B cell (primary cell): ENCODE results near the gene RAB11FIP3. TPM values are rescaled to one million over a fixed set of nuclear protein-coding genes. Genes with fewer than 3 reads are reported as not detected.

Experiments used
- ATAC-seq: fragments of 200-7000 bp; cut with Tn5 transposase; one replicate; pipeline ENCODE4 v1.10.0; 2021; ENCODE audit warnings: low read depth, mild to moderate bottlenecking, moderate number of reproducible peaks, moderate library complexity
- CTCF ChIA-PET: fragments of 350-600 bp; sonication (Branson Sonifier 250); formaldehyde crosslinking; loops from one replicate; lab custom pipeline; 2021; ENCODE audit warnings: antibody characterized with exemption, inconsistent platforms; lab: Charles Lee
- POLR2A ChIA-PET: fragments of 350-600 bp; sonication (Branson Sonifier 250); formaldehyde crosslinking; loops from one replicate; lab custom pipeline; 2021; ENCODE audit warnings: antibody characterized with exemption; lab: Charles Lee
- DNase-seq: peaks from one replicate; pipeline ENCODE4 v3.0.0; 2013
- H2AFZ ChIP-seq: 2 replicates; pipeline ENCODE4 v1.6.1; 2012; ENCODE audit warnings: mild to moderate bottlenecking, low read depth, low read length; ENCODE audit not compliant: insufficient read depth, poor library complexity, severe bottlenecking
- H3K27ac ChIP-seq, 2 donors: 1 replicate in 1 of 2; 2 replicates in 1 of 2; pipeline ENCODE4 v1.5.1; 2012 to 2013; ENCODE audit warnings: low read length in 2 of 2, mild to moderate bottlenecking in 2 of 2, moderate library complexity in 1 of 2
- H3K27me3 ChIP-seq, 4 experiments: fragments of 200-600 bp in 1 of 4; sonication (generic) in 1 of 4; replicated peaks in 1 of 4; 1 replicate in 2 of 4; 2 replicates in 2 of 4; pipeline versions ENCODE4 v1.6.1 to v1.7.0; 2013 to 2016; ENCODE audit warnings: low read length in 3 of 4, mild to moderate bottlenecking in 2 of 4, mixed read lengths in 1 of 4, moderate library complexity in 1 of 4; ENCODE audit not compliant: insufficient read depth in 4 of 4, control insufficient read depth in 3 of 4; ENCODE audit errors: control extremely low read depth in 1 of 4
- H3K36me3 ChIP-seq, 2 experiments: replicated peaks in 1 of 2; 1 replicate in 1 of 2; 2 replicates in 1 of 2; pipeline versions ENCODE4 v1.6.1 to v1.7.1; 2013; ENCODE audit warnings: low read length in 1 of 2; ENCODE audit not compliant: insufficient read depth in 2 of 2, control insufficient read depth in 1 of 2; ENCODE audit errors: control extremely low read depth in 1 of 2, extremely low read depth in 1 of 2
- H3K4me1 ChIP-seq, 2 donors: fragments of 200-600 bp in 1 of 2; sonication (generic) in 1 of 2; 1 replicate in 1 of 2; 2 replicates in 1 of 2; pipeline versions ENCODE4 v1.5.1 to v1.6.1; 2013 to 2017; ENCODE audit warnings: low read length in 2 of 2; ENCODE audit not compliant: control insufficient read depth in 2 of 2, insufficient read depth in 2 of 2
- H3K4me2 ChIP-seq: replicated peaks from 2 replicates; pipeline ENCODE3; 2012; ENCODE audit warnings: mild to moderate bottlenecking, low read depth, low read length; ENCODE audit not compliant: poor library complexity, severe bottlenecking
- H3K4me3 ChIP-seq, 5 experiments: fragments of 200-600 bp in 1 of 5; sonication (generic) in 1 of 5; 1 replicate in 3 of 5; 2 replicates in 2 of 5; pipeline versions ENCODE4 v1.5.1 to v1.7.0; 2011 to 2016; ENCODE audit warnings: low read length in 4 of 5, mild to moderate bottlenecking in 4 of 5, low read depth in 2 of 5, control low read depth in 1 of 5, moderate library complexity in 1 of 5; ENCODE audit not compliant: insufficient read depth in 1 of 5; ENCODE audit errors: control extremely low read depth in 1 of 5, extremely low read depth in 1 of 5
- H3K79me2 ChIP-seq: fragments of 200-600 bp; sonication (generic); one replicate; pipeline ENCODE4 v1.6.0; 2016; ENCODE audit warnings: low read length; ENCODE audit not compliant: control insufficient read depth, insufficient read depth
- H3K9ac ChIP-seq: fragments of 200-600 bp; sonication (generic); 2 replicates; pipeline ENCODE4 v1.6.1; 2017; ENCODE audit warnings: mild to moderate bottlenecking, low read length, moderate library complexity
- H3K9me3 ChIP-seq, 3 donors: one replicate each; pipeline versions ENCODE4 v1.6.1 to v1.7.1; 2013; ENCODE audit warnings: low read length in 2 of 3; ENCODE audit not compliant: control insufficient read depth in 2 of 3, insufficient read depth in 1 of 3; ENCODE audit errors: control extremely low read depth in 1 of 3
- H4K20me1 ChIP-seq: 2 replicates; pipeline ENCODE4 v1.6.0; 2012; ENCODE audit warnings: mild to moderate bottlenecking, low read length; ENCODE audit not compliant: insufficient read depth, control insufficient read depth, poor library complexity, severe bottlenecking
- H3K27ac Mint-ChIP-seq: one replicate; pipeline ENCODE4 v1.8.0; 2021; ENCODE audit warnings: mixed read lengths
- H3K27me3 Mint-ChIP-seq: one replicate; pipeline ENCODE4 v1.8.0; 2021; ENCODE audit warnings: mixed read lengths
- H3K4me1 Mint-ChIP-seq: one replicate; pipeline ENCODE4 v1.8.0; 2021; ENCODE audit warnings: mixed read lengths
- H3K4me3 Mint-ChIP-seq: one replicate; pipeline ENCODE4 v1.8.0; 2021; ENCODE audit warnings: mixed read lengths
- H3K9me3 Mint-ChIP-seq: one replicate; pipeline ENCODE4 v1.8.0; 2022; ENCODE audit warnings: mixed read lengths; ENCODE audit not compliant: insufficient read depth
- EZH2 ChIP-seq: IDR thresholded peaks from 2 replicates; pipeline ENCODE4 v1.6.1; 2012; ENCODE audit warnings: borderline replicate concordance, low read depth, mild to moderate bottlenecking, moderate library complexity, low read length; ENCODE audit not compliant: insufficient read depth, poor library complexity, severe bottlenecking
- WGBS: methylation state at CpG from one replicate; pipeline ENCODE4 v1.1.5; 2013; ENCODE audit warnings: missing lambda C conversion rate; ENCODE audit not compliant: insufficient coverage; 5-methylcytosine and 5-hydroxymethylcytosine counted together
- intact Hi-C: fragments of 100-400 bp; cut with micrococcal nuclease; formaldehyde crosslinking; loops from one replicate; pipeline ENCODE4 v1.10.0; 2022
- polyA plus RNA-seq: library from polyadenylated mRNA; depleted of rRNA; stranded (reverse); fragments of >200 nt; gene quantifications from 2 replicates; pipeline ENCODE4 v1.2.3, GENCODE V29; 2012
- total RNA-seq, 2 donors: library from RNA; stranded (reverse); fragments of 120-200 nt in 1 of 2; gene quantifications; 1 replicate in 1 of 2; 2 replicates in 1 of 2; pipeline versions ENCODE4 v1.2.3 to v1.2.4, GENCODE V29; 2013 to 2022
- TF ChIP-seq, protein P1 (sequence below): fragments of 200-600 bp; IDR thresholded peaks from one replicate; pipeline ENCODE4 v1.8.0; 2022; ENCODE audit warnings: antibody characterized with exemption, mild to moderate bottlenecking

RAB11FIP3 gene
- total and polyA plus RNA-seq, 2 donors (not counting 1 experiment from before 2014, with no cell fraction given), result 24.3 to 57.2 TPM

DNA sequence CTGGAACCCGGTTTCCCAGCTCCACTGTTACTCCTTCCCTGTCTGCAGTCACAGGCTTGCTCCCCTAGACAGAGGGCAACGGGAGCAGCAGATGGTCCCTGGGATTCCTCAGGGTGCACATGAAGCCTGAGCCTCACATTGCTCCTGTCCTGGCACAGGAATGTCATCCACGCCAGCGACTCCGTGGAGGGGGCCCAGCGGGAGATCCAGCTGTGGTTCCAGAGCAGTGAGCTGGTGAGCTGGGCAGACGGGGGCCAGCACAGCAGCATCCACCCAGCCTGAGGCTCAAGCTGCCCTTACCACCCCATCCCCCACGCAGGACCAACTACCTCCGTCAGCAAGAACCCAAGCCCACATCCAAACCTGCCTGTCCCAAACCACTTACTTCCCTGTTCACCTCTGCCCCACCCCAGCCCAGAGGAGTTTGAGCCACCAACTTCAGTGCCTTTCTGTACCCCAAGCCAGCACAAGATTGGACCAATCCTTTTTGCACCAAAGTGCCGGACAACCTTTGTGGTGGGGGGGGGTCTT, 25.3 kb upstream of the RAB11FIP3 start:
- DNase-seq (no peak), ATAC-seq (no peak)
- Histone ChIP-seq H3K4me3 (peak overlapping the region; percentile 57 to 94 (median 91)), H4K20me1 (peaks cover 7% of the 10 kb centered on the region), H3K36me3 (peaks cover 0 to 6% of the 10 kb centered on the region in 2 experiments), H3K27me3 (no peaks in the 10 kb centered on the region), H3K27ac (peak overlapping the region; percentile 78 to 90), H3K4me2 (peak overlapping the region; percentile 79), H3K79me2 (no peaks in the 10 kb centered on the region), H3K9me3 (peaks cover 0 to 3% (median 0%) of the 10 kb centered on the region in 3 donors), H2AFZ (peak overlapping the region; percentile 93), H3K4me1 (peaks cover 24 to 36% of the 10 kb centered on the region in 2 donors), H3K9ac (peak overlapping the region; percentile 95)
- Mint-ChIP-seq H3K4me1 (peaks cover 26% of the 10 kb centered on the region), H3K27me3 (no peaks in the 10 kb centered on the region), H3K4me3 (peak overlapping the region; percentile 99), H3K27ac (peak overlapping the region; percentile 100), H3K9me3 (no peaks in the 10 kb centered on the region)
- intact Hi-C loops, result loop anchor here (1.0 to 5.0 kb wide), 3 partner anchors 17 to 1212 kb away; partner anchors contain the start of genes CRAMP1 and IFT140
- POLR2A ChIA-PET, result interaction anchor here (0.6 to 2.6 kb wide), 9 partner anchors 8 to 249 kb away, joined by 3 to 24 read pairs (median 8); partner anchors contain the start of genes AXIN1, METTL26, PGAP6 and RAB11FIP3
- TF ChIP-seq, protein P1, sequence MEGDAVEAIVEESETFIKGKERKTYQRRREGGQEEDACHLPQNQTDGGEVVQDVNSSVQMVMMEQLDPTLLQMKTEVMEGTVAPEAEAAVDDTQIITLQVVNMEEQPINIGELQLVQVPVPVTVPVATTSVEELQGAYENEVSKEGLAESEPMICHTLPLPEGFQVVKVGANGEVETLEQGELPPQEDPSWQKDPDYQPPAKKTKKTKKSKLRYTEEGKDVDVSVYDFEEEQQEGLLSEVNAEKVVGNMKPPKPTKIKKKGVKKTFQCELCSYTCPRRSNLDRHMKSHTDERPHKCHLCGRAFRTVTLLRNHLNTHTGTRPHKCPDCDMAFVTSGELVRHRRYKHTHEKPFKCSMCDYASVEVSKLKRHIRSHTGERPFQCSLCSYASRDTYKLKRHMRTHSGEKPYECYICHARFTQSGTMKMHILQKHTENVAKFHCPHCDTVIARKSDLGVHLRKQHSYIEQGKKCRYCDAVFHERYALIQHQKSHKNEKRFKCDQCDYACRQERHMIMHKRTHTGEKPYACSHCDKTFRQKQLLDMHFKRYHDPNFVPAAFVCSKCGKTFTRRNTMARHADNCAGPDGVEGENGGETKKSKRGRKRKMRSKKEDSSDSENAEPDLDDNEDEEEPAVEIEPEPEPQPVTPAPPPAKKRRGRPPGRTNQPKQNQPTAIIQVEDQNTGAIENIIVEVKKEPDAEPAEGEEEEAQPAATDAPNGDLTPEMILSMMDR, result no peak
- TF ChIP-seq EZH2, result no peak
- 62% methylated on average over 9 of the region's 10 CpGs for WGBS
- CTCF ChIA-PET, result interaction anchor here (0.6 to 2.8 kb wide), 6 partner anchors 7 to 91 kb away, joined by 3 to 19 read pairs (median 3); no protein-coding TSS in a partner anchor
